ENCODE results near the gene NHSL1. TPM values are rescaled to one million over a fixed set of nuclear protein-coding genes. Genes with fewer than 3 reads are reported as not detected.

Gene NHSL1
- total and polyA plus RNA-seq, 9 of the 15 experiments (the other 6 are each of a cell fraction or from before 2014, with no cell fraction given): 0.09 to 0.20 TPM; not detected in 7

DNA sequence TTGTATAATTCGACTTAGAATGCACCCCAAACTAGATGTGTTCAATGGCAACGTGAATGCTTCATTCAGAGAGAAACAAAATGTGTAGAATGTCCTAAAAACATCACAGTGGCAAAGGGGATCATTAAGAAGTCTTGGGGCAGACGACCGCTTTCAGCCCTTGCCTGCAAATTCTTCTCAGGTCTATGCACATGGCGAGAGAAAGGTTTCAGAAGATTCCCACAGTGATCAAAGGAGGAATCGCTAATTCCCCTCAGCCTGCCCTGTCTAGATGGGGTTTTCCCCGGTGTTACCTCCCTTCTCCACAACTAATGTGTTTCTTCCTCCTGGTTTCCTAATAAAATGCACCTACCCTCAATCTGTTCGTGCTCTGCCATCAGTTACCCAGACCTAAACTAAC is 13.3 kb upstream of the NHSL1 start:
- ATAC-seq: no peak
- Histone ChIP-seq H2AFZ (ENCODE audit: low read depth, low read length) (no peak overlapping the region), H3K9me3 (replicated peaks; ENCODE audit: control insufficient read depth, insufficient read depth, low read depth, low read length) (peaks cover under 1% of the 10 kb centered on the region; the same call in 1 of the 2 replicates), H3K36me3 (ENCODE audit: control insufficient read depth, insufficient read depth, low read length) (no peaks in the 10 kb centered on the region), H3K27ac (ENCODE audit: extremely low read depth, low read depth, low read length) (no peak overlapping the region), H3K9ac (ENCODE audit: insufficient read depth in 1 of 2, low read depth in 2 of 2, low read length in 2 of 2) (no peak overlapping the region), H4K20me1 (replicated peaks; ENCODE audit: control insufficient read depth, insufficient read depth, low read length) (no peaks in the 10 kb centered on the region), H3K9me1 (ENCODE audit: control insufficient read depth, insufficient read depth, low read length) (no peaks in the 10 kb centered on the region), H3K4me1 (replicated peaks in 1 of 2; ENCODE audit: control insufficient read depth in 2 of 2, insufficient read depth in 2 of 2, low read length in 2 of 2) (no peaks in the 10 kb centered on the region), H3K4me3 (no peak overlapping the region), H3K27me3 (ENCODE audit: control insufficient read depth in 2 of 2, insufficient read depth in 2 of 2, low read length in 2 of 2) (peaks cover 0 to 13% of the 10 kb centered on the region in 2 experiments; a peak in 3 of 5 replicates), H3K4me2 (ENCODE audit: insufficient read depth, low read length) (no peak overlapping the region), H3K79me2 (ENCODE audit: control insufficient read depth, insufficient read depth, low read length) (no peaks in the 10 kb centered on the region)
- in situ Hi-C loops (cut with MboI): no loop called here
- no TSS peak for BruUV-seq (replicated peaks)
- intact Hi-C loops (cut with micrococcal nuclease): no loop called here
- 0% methylated on average over 8 of the region's 8 CpGs for WGBS (ENCODE audit: insufficient coverage, low coverage, missing lambda C conversion rate)
- no peak for TF ChIP-seq ZBED1 (IDR thresholded peaks at IDR 0.05)
- no peak for TF ChIP-seq BRD4 (IDR thresholded peaks at IDR 0.05)
- TF ChIP-seq, protein P1, sequence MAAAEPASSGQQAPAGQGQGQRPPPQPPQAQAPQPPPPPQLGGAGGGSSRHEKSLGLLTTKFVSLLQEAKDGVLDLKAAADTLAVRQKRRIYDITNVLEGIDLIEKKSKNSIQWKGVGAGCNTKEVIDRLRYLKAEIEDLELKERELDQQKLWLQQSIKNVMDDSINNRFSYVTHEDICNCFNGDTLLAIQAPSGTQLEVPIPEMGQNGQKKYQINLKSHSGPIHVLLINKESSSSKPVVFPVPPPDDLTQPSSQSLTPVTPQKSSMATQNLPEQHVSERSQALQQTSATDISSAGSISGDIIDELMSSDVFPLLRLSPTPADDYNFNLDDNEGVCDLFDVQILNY (CRISPR knock-in tag; IDR thresholded peaks at IDR 0.05): no peak
- no peak for TF ChIP-seq RBM25 (IDR thresholded peaks at IDR 0.05; ENCODE audit: low read depth, low read length, severe bottlenecking)
- no peak for TF ChIP-seq TEAD2 (tag; IDR thresholded peaks at IDR 0.05)
- ChIA-PET POLR2A (no interaction called here), CTCF (ENCODE audit: low intra/inter-chr PET ratio) (no interaction called here)
- no peak for FAIRE-seq
- DNase-seq (ENCODE audit: extremely low read depth in 1 of 4, low spot score in 3 of 4): no peak

DNA sequence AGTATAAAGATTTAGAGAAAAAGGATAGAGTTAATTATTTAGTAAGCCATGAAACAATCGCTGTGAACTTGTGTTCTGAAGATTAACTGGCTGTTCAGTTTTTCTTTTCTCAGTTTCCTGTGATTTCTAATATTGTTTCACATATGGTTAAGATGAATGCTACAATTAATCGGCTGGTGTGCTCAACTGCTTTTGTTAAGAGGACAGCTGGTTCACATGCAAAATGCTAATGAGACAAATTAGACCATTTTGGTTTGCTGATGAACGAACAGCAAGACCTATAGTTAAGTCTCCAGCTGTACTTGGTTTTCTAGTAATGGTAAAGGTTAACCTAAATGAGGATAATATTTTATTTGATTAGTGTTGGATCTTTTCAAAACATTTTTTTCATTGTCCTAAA is 10.8 kb upstream of the NHSL1 start:
- DNase-seq (ENCODE audit: extremely low read depth in 1 of 4, low spot score in 3 of 4): no peak
- H4K20me1 ChIP-seq (replicated peaks; ENCODE audit: control insufficient read depth, insufficient read depth, low read length): no peaks in the 10 kb centered on the region
- no peaks in the 10 kb centered on the region for H3K4me1 ChIP-seq (replicated peaks in 1 of 2; ENCODE audit: control insufficient read depth in 2 of 2, insufficient read depth in 2 of 2, low read length in 2 of 2)
- no peaks in the 10 kb centered on the region for H3K79me2 ChIP-seq (ENCODE audit: control insufficient read depth, insufficient read depth, low read length)
- BruUV-seq (replicated peaks): no TSS peak
- no peak for ATAC-seq
- no peaks in the 10 kb centered on the region for H3K9me3 ChIP-seq (replicated peaks; ENCODE audit: control insufficient read depth, insufficient read depth, low read depth, low read length)
- in situ Hi-C loops (cut with MboI): no loop called here
- H3K27ac ChIP-seq (ENCODE audit: extremely low read depth, low read depth, low read length): no peak overlapping the region
- intact Hi-C loops (cut with micrococcal nuclease): no loop called here
- ChIA-PET CTCF (ENCODE audit: low intra/inter-chr PET ratio) (interaction anchor here (0.6 to 1.6 kb wide), 2 partner anchors 122 to 395 kb away, joined by 3 to 10 read pairs; no protein-coding TSS in a partner anchor), POLR2A (no interaction called here)
- no peak overlapping the region for H3K4me3 ChIP-seq
- H2AFZ ChIP-seq (ENCODE audit: low read depth, low read length): no peak overlapping the region
- no peaks in the 10 kb centered on the region for H3K36me3 ChIP-seq (ENCODE audit: control insufficient read depth, insufficient read depth, low read length)
- H3K4me2 ChIP-seq (ENCODE audit: insufficient read depth, low read length): no peak overlapping the region
- 2% methylated on average over 3 of the region's 3 CpGs for WGBS (ENCODE audit: insufficient coverage, low coverage, missing lambda C conversion rate)
- H3K9ac ChIP-seq (ENCODE audit: insufficient read depth in 1 of 2, low read depth in 2 of 2, low read length in 2 of 2): no peak overlapping the region
- FAIRE-seq: no peak
- H3K27me3 ChIP-seq (ENCODE audit: control insufficient read depth in 2 of 2, insufficient read depth in 2 of 2, low read length in 2 of 2): peaks cover 0 to 6% of the 10 kb centered on the region in 2 experiments; a peak in 2 of 5 replicates
- no peak for TF ChIP-seq CHCHD3 (CRISPR knock-in tag; IDR thresholded peaks at IDR 0.05)
- no peak for TF ChIP-seq SREBF2 (CRISPR knock-in tag; IDR thresholded peaks at IDR 0.05)
- TF ChIP-seq CC2D1A (IDR thresholded peaks at IDR 0.05): no peak
- no peaks in the 10 kb centered on the region for H3K9me1 ChIP-seq (ENCODE audit: control insufficient read depth, insufficient read depth, low read length)

Measured in K562 (cell line).